ENCODE measurements around the gene ALAS2.

ALAS2 gene

GRCh38 chrX:54978448-54978847 is 52.3 kb downstream of the ALAS2 start:
- Histone ChIP-seq H3K9me3 (ENCODE audit: control insufficient read depth, insufficient read depth, low read depth, low read length) (peaks cover 8% of the 10 kb centered on the region), H3K36me3 (ENCODE audit: control insufficient read depth, insufficient read depth, low read length) (no peaks in the 10 kb centered on the region), H3K4me1 (ENCODE audit: control insufficient read depth, insufficient read depth, low read length) (no peaks in the 10 kb centered on the region), H3K27me3 (ENCODE audit: control insufficient read depth, insufficient read depth, low read length) (no peaks in the 10 kb centered on the region), H3K9ac (ENCODE audit: low read length) (no peak overlapping the region), H3K27ac (ENCODE audit: low read depth, low read length) (no peak overlapping the region), H3K4me3 (ENCODE audit: low read depth, low read length) (no peak overlapping the region)

GRCh38 chrX:54977387-54977786 is 53.4 kb downstream of the ALAS2 start:
- H3K36me3 ChIP-seq (ENCODE audit: control insufficient read depth, insufficient read depth, low read length), result no peaks in the 10 kb centered on the region
- H3K27me3 ChIP-seq (ENCODE audit: control insufficient read depth, insufficient read depth, low read length), result no peaks in the 10 kb centered on the region
- no peak overlapping the region for H3K9ac ChIP-seq (ENCODE audit: low read length)
- H3K4me3 ChIP-seq (ENCODE audit: low read depth, low read length), result no peak overlapping the region
- no peak overlapping the region for H3K27ac ChIP-seq (ENCODE audit: low read depth, low read length)
- H3K9me3 ChIP-seq (ENCODE audit: control insufficient read depth, insufficient read depth, low read depth, low read length), result peaks cover 8% of the 10 kb centered on the region
- no peaks in the 10 kb centered on the region for H3K4me1 ChIP-seq (ENCODE audit: control insufficient read depth, insufficient read depth, low read length)

- Histone ChIP-seq H3K27ac (ENCODE audit: low read depth, low read length) (no peak overlapping the region), H3K9ac (ENCODE audit: low read length) (no peak overlapping the region), H3K9me3 (ENCODE audit: control insufficient read depth, insufficient read depth, low read depth, low read length) (peaks cover 8% of the 10 kb centered on the region; the same call in 1 of the 2 replicates), H3K4me3 (ENCODE audit: low read depth, low read length) (no peak overlapping the region), H3K27me3 (ENCODE audit: control insufficient read depth, insufficient read depth, low read length) (peaks cover 7% of the 10 kb centered on the region; the same call in 1 of the 2 replicates), H3K36me3 (ENCODE audit: control insufficient read depth, insufficient read depth, low read length) (no peaks in the 10 kb centered on the region), H3K4me1 (ENCODE audit: control insufficient read depth, insufficient read depth, low read length) (no peaks in the 10 kb centered on the region)
These were observed 65.8 kb downstream of the ALAS2 start for GRCh38 chrX:54964766-54965497.

DNA sequence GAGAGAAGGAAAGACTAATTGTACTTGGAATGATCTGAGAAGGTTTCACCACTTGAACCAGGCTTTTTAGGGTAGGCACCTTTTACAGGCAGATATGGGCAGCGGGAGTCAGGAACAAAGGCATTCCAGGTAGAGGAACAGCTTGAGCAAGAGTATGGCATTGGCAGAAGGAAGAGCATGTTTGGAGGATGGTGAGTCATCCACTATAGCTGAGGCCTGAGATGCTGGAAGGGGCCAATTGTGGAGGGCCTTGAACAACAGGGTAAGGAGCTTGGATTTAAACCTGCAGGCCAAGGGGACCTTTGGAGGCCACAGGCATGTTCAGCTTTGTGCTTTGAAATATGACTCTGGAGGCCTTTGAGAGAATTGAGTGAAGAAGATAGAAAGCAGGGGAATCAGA is 69.0 kb downstream of the ALAS2 start:
- Histone ChIP-seq H3K27ac (ENCODE audit: low read depth, low read length) (no peak overlapping the region), H3K9me3 (ENCODE audit: control insufficient read depth, insufficient read depth, low read depth, low read length) (peaks cover 9% of the 10 kb centered on the region; the same call in 1 of the 2 replicates), H3K9ac (ENCODE audit: low read length) (no peak overlapping the region), H3K36me3 (ENCODE audit: control insufficient read depth, insufficient read depth, low read length) (no peaks in the 10 kb centered on the region), H3K4me1 (ENCODE audit: control insufficient read depth, insufficient read depth, low read length) (no peaks in the 10 kb centered on the region), H3K27me3 (ENCODE audit: control insufficient read depth, insufficient read depth, low read length) (peaks cover 13% of the 10 kb centered on the region; the same call in 1 of the 2 replicates), H3K4me3 (ENCODE audit: low read depth, low read length) (no peak overlapping the region)

All from HUES6 (cell line).